Stimulated activated CD4-positive, alpha-beta T cell treated with anti-CD3 and anti-CD28 coated beads, Interleukin-1b, Interleukin-23, amount 100 ng/mL, for 24 hours (primary cell): ENCODE measurements around the gene TTC19.
"Not testable (repeated sequence)": the region's sequence is repeated elsewhere in the genome, so short reads cannot be mapped to it uniquely, and the experiment has no call there.

Source experiments
- DNase-seq, 4 experiments: peaks; one replicate each; pipeline ENCODE4 v3.0.0-alpha.2; 2020; ENCODE audit warnings: low read depth in 4 of 4, low spot score in 1 of 4

Gene TTC19

GRCh38 chr17:15972497-15972951 is 27.1 kb upstream of the TTC19 start:
- no peak for DNase-seq

DNA sequence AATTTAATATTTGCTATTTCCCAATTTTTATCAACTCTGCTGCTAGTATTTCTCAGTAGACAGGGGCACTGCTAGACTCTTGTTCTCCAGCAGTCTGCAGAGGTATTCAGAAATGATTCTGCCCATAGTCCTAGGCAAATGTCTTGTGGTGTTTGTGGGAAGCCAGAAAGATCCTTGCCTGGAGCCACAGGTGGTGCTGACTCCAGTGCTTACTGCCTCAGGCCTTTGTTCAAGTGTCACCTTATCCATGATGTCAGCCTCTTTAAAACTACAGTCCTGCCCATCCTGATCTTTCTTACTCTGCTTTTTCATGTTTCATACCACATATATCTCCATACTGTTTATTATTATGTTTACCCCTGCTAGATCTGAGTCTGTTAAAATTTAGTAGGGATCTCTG is 26.6 kb upstream of the TTC19 start:
- no peak for DNase-seq

- DNase-seq: no peak
Observed at GRCh38 chr17:15973834-15974233, 25.8 kb upstream of the TTC19 start.

- no peak for DNase-seq
Observed at GRCh38 chr17:15977894-15978293, 21.7 kb upstream of the TTC19 start.

- no peak for DNase-seq
Observed at GRCh38 chr17:15978606-15979005, 21.0 kb upstream of the TTC19 start.

DNA sequence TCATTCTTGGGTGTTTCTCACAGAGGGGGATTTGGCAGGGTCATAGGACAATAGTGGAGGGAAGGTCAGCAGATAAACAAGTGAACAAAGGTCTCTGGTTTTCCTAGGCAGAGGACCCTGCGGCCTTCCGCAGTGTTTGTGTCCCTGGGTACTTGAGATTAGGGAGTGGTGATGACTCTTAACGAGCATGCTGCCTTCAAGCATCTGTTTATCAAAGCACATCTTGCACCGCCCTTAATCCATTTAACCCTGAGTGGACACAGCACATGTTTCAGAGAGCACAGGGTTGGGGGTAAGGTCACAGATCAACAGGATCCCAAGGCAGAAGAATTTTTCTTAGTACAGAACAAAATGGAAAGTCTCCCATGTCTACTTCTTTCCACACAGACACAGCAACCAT is 20.6 kb upstream of the TTC19 start:
- DNase-seq: not testable (repeated sequence)

DNA sequence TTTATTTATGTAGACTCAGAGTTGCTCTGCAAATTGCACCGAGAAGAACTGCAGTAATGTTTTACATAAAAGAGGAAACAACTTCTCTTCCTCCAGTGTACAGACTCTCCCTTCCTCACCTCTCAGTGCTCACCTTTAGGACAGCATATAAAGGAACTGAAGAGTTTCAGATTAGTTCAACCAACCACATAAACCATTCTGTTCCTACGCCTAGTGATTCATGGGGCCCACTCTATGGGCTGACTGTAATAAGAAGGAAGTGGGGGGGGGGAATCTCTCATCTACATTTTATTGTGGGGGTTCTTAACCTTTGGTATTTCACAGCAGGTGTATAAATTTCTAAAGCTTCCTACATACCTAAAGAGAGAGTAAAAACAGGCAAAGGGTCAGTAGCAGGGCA is 18.4 kb upstream of the TTC19 start:
- DNase-seq: peak in 1 of 4 experiments; percentile 12

- DNase-seq: no peak
Observed at GRCh38 chr17:15981646-15982580, 17.7 kb upstream of the TTC19 start.

- no peak for DNase-seq
Observed at GRCh38 chr17:15996322-15996721, 3.3 kb upstream of the TTC19 start.

DNA sequence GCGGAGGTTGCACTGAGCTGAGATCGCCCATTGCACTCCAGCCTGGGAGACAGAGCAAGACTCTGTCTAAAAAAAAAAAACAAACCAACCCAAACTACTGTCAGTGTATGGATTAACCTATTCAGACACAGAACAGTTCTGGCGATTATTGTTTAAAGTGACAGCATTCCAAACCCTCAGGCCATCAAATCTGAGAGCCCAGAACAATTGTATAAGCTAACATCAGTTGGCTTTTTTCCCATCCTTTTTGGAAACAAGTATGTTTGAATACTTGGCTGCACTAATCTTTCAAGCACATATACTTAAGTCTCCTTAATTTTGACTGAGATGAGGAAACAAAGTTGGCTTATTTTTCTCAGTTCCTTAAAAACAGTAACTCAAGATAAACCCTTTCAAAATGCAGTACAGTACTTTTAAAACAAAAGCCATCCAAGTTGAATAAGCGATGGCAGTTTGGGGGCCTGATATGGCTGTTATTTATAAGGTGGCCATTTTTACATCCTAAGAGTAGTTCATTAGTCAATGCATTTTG is 1.5 kb upstream of the TTC19 start:
- DNase-seq: no peak

- DNase-seq: peak in 1 of 4 experiments; percentile 10
Observed at GRCh38 chr17:15999974-16000827, 577 bp downstream of the TTC19 start.

DNA sequence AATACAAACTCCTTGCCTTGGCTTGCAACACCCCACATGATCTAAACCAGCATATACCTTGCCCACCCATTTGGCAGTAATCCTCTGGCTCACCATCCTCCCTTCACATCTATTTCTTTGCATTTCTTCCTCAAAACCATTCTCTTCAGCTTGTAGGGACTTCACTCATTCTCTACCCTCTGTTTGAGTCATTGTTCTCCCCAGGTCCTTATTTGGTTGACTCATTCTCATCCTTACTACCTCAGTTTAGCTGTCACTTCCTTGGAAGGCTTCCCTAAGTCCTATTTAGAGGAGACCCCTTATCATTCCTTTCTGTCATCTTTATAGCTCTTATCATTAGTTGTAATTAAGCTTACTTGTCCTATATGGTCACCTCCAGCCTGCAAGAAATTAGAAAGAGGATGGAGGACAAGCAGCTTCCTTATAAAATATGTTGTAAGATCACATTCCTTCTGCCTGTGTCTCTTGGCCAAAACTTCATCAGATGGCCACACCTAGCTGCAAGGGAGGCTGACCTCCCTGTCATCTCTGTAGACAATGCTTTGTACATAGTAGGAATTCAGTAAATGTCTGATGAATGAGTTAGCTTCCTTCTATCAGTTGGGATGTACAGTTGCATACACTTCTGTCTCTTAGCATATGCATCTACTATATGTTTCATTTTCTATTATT is 1.7 kb downstream of the TTC19 start:
- DNase-seq: no peak

DNA sequence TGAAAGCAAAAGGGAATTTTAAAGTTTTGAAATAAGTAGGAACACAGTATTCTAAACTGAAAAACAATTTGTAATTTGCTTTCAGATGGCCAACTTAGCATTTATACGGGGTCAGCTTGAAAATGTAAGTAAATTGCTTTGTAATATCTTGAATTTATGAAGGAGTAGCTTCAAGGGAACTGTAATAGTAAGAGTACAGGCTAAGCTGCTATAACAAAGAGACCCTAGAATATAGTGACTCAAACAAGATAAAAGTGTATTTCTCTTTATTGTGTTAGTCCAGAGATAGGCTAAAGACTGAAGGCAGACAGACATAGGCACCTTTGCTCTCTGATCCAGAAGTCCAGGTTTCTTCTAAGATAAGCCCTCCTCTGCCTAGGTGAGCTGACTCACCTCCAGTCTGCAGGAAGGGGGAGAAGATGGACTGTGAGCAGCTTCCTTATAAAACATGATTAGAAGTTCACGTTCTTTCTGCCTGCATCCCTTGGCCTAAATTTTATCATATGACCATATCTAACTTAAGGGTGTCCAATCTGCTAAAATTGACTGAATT is 3.2 kb downstream of the TTC19 start:
- DNase-seq: no peak

GRCh38 chr17:16003841-16004240 is 4.2 kb downstream of the TTC19 start:
- DNase-seq: no peak

DNA sequence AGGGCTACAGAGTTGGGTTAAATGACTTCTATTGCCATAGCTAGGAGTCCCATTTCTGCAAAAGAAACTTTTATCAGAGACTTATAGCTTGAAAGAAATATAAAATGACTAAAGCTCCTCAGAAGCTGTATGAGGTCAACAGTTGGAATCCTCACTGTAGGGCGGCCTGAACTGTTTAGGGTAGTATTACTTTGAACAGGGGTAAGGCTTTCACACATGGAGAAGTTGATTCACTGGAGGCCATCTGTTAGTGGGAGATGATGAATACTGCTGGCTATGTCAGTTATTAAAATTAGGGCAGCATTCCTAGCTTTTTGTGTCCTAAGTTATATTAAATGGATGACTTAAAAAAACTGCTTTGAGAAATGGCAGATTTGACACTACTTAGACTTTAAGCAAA is 6.0 kb downstream of the TTC19 start:
- no peak for DNase-seq

DNA sequence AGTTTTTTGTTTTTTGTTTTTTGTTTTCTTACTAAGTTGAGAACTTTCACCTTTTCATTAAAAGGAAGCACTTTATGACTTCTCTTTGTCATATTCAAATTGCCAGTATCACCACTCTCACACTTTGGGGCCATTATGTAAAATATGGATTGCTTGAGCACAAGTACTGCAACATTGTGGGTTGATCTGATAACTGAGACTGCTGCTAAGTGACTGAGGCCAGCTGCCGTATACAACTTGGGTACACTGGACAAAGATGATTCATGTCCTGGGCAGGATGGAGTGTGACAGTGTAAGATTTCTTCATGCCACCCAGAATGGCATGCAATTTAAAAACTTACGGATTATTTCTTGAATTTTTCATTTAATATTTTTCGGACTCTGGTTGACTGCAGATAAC is 7.8 kb downstream of the TTC19 start:
- DNase-seq: no peak

DNA sequence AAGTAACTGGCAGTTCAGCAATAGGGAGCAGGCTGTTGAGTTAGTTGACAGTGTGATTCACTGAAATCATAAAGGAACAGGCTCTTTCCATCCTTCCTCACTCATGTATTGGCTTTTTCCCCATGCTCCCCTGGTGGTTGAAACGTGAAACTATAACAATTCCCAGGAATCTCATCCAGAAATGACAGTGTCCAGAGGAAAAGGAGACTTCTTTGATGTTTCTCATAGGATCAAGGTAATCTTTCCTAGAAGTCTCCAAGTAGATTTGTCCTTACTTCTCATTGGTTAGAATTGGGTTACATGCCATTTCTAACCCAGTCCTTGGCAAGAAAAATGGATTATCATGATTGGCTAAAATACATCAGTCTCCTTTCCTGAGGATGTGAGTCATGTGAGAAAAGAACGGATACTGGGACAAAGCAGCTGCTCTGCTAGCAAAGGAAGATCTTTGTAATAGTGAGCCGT is 14.4 kb downstream of the TTC19 start:
- no peak for DNase-seq

GRCh38 chr17:16019347-16019746 is 19.7 kb downstream of the TTC19 start:
- DNase-seq: no peak

DNA sequence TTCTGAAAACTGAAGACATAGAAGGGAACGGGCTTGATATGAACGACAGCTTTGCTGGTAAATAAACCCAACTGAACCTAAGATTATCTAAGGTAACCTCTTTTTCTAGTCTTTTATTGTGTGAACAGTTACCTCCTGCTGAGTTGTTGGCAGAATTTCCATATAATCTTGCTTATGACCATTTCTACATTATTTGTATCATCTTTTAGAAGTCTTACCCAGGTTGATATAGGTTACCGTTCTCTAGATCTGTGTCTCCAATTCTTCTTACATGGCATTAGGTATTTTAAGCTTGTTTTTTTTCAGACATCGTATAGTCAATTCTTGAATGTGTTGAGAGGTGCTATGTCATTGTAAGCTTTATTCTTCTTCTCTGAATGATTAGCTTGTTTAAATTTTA is 24.3 kb downstream of the TTC19 start:
- DNase-seq: no peak

DNA sequence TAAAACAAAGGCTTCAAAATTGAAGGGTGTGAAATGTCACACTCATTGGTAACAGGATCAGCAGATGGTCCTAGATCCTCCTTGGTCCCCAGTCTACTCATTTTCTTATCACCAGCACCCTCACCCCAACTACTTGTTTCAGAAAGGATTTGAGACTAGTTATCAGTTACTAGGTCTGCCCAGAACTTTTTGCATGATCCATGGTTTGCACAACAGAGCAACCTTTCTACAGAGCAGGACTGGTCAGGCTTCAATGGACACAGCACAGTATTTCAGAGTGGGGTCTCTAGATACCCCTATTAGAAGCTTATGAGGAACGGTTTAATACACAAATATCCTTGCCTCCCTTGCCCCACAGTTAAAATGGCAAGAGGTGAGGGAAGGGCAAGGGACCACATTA is 25.6 kb downstream of the TTC19 start:
- no peak for DNase-seq

DNA sequence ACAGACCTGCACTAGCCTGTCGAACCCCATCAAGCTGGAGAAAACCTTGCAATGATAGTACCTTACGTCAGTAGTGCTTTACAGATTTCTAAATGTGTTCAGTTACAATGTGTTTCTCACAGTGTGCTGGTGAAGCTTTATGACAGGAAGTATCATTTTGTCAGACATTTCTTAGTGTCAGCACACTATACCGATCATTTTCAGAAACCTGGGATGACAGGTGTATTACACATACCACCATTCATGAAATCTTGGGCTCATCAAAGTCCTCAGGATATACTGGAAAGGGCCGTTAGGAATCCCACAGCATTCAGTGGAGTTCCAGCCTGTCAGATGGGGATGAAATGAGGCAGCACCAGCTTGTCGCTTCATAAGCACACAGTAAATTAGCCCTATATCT is 27.3 kb downstream of the TTC19 start:
- DNase-seq: no peak
